ENCODE data around the gene FAM131C.

DNA sequence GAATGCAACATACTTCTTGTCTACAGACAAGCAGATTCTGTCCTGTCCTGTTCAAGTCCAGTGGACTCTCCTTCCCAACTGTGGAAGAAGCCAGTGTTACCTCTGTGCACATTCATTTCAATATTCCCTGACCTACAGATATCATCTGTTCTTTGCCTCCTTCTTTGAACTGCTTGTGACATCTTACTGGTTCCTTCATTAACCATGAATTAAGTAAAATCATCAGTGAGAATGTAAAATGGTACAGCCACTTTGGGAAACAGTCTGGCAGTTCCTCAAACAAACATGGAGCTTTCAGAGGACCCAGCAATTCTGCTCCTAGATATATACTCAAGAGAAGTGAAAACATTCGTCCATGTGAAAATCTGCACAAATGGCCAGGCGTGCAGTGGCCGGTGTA, 62.6 kb downstream of the FAM131C start:
- TF ChIP-seq TAF1 (IDR thresholded peaks at IDR 0.05; ENCODE audit: borderline replicate concordance, insufficient read depth, low read length): no peak
- TF ChIP-seq, protein P1, sequence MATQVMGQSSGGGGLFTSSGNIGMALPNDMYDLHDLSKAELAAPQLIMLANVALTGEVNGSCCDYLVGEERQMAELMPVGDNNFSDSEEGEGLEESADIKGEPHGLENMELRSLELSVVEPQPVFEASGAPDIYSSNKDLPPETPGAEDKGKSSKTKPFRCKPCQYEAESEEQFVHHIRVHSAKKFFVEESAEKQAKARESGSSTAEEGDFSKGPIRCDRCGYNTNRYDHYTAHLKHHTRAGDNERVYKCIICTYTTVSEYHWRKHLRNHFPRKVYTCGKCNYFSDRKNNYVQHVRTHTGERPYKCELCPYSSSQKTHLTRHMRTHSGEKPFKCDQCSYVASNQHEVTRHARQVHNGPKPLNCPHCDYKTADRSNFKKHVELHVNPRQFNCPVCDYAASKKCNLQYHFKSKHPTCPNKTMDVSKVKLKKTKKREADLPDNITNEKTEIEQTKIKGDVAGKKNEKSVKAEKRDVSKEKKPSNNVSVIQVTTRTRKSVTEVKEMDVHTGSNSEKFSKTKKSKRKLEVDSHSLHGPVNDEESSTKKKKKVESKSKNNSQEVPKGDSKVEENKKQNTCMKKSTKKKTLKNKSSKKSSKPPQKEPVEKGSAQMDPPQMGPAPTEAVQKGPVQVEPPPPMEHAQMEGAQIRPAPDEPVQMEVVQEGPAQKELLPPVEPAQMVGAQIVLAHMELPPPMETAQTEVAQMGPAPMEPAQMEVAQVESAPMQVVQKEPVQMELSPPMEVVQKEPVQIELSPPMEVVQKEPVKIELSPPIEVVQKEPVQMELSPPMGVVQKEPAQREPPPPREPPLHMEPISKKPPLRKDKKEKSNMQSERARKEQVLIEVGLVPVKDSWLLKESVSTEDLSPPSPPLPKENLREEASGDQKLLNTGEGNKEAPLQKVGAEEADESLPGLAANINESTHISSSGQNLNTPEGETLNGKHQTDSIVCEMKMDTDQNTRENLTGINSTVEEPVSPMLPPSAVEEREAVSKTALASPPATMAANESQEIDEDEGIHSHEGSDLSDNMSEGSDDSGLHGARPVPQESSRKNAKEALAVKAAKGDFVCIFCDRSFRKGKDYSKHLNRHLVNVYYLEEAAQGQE (IDR thresholded peaks at IDR 0.05; ENCODE audit: insufficient read depth in 1 of 2, low read depth in 2 of 2, low read length in 2 of 2): no peak
